KMS-11 (cell line): ENCODE data around the gene ADH1C.
"Not testable (repeated sequence)": the region's sequence is repeated elsewhere in the genome, so short reads cannot be mapped to it uniquely, and the experiment has no call there.

Experiments
- H2AFZ ChIP-seq: fragments of 200-600 bp; sonication (generic); 2 replicates; pipeline ENCODE4 v1.6.1; 2016; ENCODE audit warnings: antibody characterized with exemption, mixed run types, low read depth
- H3K27ac ChIP-seq: fragments of 200-600 bp; sonication (generic); 2 replicates; pipeline ENCODE4 v1.6.1; 2016; ENCODE audit warnings: mild to moderate bottlenecking, mixed run types
- H3K27me3 ChIP-seq: fragments of 200-600 bp; sonication (generic); 2 replicates; pipeline ENCODE4 v1.6.1; 2017; ENCODE audit warnings: mild to moderate bottlenecking, low read depth, mixed run types, moderate library complexity; ENCODE audit not compliant: insufficient read depth
- H3K36me3 ChIP-seq: fragments of 200-600 bp; sonication (generic); 2 replicates; pipeline ENCODE4 v1.6.1; 2017; ENCODE audit warnings: mild to moderate bottlenecking, mixed run types; ENCODE audit not compliant: insufficient read depth
- H3K4me1 ChIP-seq: fragments of 200-600 bp; sonication (generic); 2 replicates; pipeline ENCODE4 v1.6.1; 2016; ENCODE audit warnings: mild to moderate bottlenecking, low read depth, mixed run types; ENCODE audit not compliant: poor library complexity, severe bottlenecking
- H3K4me2 ChIP-seq: fragments of 200-600 bp; sonication (generic); 2 replicates; pipeline ENCODE4 v1.7.0; 2016; ENCODE audit warnings: mild to moderate bottlenecking, mixed run types
- H3K4me3 ChIP-seq: fragments of 200-600 bp; sonication (generic); IDR thresholded peaks from 2 replicates; pipeline ENCODE4 v1.6.1; 2017; ENCODE audit warnings: low read depth, low read length, mixed read lengths; ENCODE audit not compliant: insufficient read depth
- H3K79me2 ChIP-seq: fragments of 200-600 bp; sonication (generic); 2 replicates; pipeline ENCODE4 v1.6.1; 2016; ENCODE audit warnings: low read depth, mixed run types; ENCODE audit not compliant: insufficient read depth
- H3K9ac ChIP-seq: fragments of 200-600 bp; sonication (generic); 2 replicates; pipeline ENCODE4 v1.6.1; 2016; ENCODE audit warnings: mild to moderate bottlenecking, mixed run types
- H4K20me1 ChIP-seq: fragments of 200-600 bp; sonication (generic); 2 replicates; pipeline ENCODE4 v1.6.1; 2016; ENCODE audit warnings: mild to moderate bottlenecking, mixed run types; ENCODE audit not compliant: insufficient read depth
- TF ChIP-seq, protein P1 (sequence below): fragments of 200-600 bp; sonication (generic); conservative IDR thresholded peaks from 2 replicates; pipeline ENCODE4 v1.6.1; 2017; ENCODE audit warnings: low read depth, mild to moderate bottlenecking, antibody characterized with exemption, low read length, moderate library complexity, mixed read lengths

Gene ADH1C

DNA sequence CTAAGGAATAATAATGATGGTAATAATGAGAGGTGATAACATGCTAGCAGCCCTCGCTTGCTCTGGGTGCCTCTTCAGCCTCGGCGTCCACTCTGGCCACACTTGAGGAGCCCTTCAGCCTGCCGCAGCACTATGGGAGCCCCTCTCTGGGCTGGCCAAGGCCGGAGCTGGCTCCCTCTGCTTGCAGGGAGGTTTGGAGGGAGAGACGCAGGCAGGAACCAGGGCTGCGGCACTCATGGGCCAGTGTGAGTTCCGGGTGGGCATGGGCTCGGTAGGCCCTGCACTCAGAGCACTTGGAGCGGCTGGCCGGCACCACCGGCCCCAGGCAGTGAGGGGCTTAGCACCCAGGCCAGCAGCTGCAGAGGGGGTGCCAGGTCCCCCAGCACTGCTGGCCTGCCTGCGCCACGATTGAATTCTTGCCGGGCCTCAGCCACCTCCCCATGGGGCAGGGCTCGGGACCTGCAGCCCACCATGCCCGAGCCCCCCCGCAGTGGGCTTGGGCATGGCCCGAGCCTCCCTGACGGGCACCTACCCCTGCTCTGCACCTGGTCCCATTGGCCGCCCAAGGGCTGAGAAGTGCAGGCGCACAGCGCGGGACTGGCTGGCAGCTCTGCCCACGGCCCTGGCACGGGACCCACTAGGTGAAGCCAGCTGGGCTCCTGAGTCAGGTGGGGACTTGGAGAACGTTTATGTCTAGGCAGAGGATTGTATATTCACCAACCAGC lies 7.1 kb upstream of the ADH1C start:
- Histone ChIP-seq H3K4me2 (no peak overlapping the region), H4K20me1 (no peaks in the 10 kb centered on the region), H3K4me3 (no peak overlapping the region), H3K27me3 (no peaks in the 10 kb centered on the region), H3K36me3 (no peaks in the 10 kb centered on the region), H3K4me1 (no peaks in the 10 kb centered on the region), H2AFZ (no peak overlapping the region), H3K27ac (no peak overlapping the region), H3K79me2 (no peaks in the 10 kb centered on the region), H3K9ac (no peak overlapping the region)
- TF ChIP-seq, protein P1, sequence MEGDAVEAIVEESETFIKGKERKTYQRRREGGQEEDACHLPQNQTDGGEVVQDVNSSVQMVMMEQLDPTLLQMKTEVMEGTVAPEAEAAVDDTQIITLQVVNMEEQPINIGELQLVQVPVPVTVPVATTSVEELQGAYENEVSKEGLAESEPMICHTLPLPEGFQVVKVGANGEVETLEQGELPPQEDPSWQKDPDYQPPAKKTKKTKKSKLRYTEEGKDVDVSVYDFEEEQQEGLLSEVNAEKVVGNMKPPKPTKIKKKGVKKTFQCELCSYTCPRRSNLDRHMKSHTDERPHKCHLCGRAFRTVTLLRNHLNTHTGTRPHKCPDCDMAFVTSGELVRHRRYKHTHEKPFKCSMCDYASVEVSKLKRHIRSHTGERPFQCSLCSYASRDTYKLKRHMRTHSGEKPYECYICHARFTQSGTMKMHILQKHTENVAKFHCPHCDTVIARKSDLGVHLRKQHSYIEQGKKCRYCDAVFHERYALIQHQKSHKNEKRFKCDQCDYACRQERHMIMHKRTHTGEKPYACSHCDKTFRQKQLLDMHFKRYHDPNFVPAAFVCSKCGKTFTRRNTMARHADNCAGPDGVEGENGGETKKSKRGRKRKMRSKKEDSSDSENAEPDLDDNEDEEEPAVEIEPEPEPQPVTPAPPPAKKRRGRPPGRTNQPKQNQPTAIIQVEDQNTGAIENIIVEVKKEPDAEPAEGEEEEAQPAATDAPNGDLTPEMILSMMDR: no peak

DNA sequence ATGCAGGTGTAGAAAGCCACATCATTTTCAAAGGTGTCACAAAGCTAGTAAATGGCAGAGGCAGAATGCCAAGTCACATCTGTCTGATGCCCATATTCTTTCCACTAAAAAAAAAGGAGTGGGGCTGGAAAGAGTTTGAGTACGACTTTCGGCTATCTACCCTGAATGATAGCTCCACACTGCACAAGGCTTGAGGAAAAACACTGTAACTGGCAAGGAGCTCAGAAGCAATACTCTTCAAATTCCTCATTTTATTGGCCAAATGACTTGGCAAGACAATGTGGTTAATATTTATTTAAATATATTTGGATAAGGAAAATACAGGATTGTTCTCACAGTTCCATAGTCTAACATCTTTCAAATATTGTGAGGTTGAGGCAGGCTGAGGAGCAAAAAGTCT lies 5.4 kb upstream of the ADH1C start:
- H3K4me2 ChIP-seq: no peak overlapping the region
- H3K9ac ChIP-seq: no peak overlapping the region
- TF ChIP-seq, protein P1: no peak
- no peaks in the 10 kb centered on the region for H3K79me2 ChIP-seq
- H2AFZ ChIP-seq: no peak overlapping the region
- no peaks in the 10 kb centered on the region for H3K36me3 ChIP-seq
- H3K27ac ChIP-seq: no peak overlapping the region
- H3K27me3 ChIP-seq: no peaks in the 10 kb centered on the region
- no peaks in the 10 kb centered on the region for H3K4me1 ChIP-seq
- no peaks in the 10 kb centered on the region for H4K20me1 ChIP-seq
- no peak overlapping the region for H3K4me3 ChIP-seq

DNA sequence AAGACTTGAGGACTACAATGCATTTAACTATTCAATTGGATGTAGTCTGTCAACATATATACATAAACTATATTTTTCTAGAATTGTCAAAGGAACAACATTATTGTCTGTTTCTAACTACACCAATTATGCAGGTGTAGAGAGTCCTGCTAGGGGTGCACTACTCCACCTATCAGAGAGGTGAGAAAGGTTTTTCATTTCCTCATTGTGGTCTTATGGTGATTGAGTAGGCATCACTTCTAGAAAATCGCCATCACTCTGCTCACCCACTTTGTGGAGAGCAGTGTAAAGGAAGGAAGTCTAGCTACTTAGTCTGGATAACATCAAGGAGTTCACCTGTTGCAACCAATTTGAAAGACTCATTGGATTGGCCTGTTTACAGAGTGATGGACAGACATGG lies 4.4 kb upstream of the ADH1C start:
- Histone ChIP-seq H3K9ac (no peak overlapping the region), H3K36me3 (no peaks in the 10 kb centered on the region), H3K27me3 (no peaks in the 10 kb centered on the region), H2AFZ (no peak overlapping the region), H3K4me1 (no peaks in the 10 kb centered on the region), H4K20me1 (no peaks in the 10 kb centered on the region), H3K79me2 (no peaks in the 10 kb centered on the region), H3K4me3 (no peak overlapping the region), H3K4me2 (no peak overlapping the region), H3K27ac (no peak overlapping the region)
- TF ChIP-seq, protein P1: no peak

DNA sequence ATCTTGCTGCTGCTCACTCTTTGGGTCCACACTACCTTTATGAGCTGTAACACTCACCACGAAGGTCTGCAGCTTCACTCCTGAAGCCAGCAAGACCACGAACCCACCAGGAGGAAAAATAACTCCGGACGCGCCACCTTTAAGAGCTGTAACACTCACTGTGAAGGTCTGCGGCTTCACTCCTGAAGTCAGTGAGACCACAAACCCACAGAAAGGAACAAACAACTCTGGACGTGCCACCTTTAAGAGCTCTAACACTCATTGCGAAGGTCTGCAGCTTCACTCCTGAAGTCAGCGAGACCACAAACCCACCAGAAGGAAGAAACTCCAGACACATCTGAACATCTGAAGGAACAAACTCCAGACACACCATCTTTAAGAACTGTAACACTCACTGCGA lies 3.6 kb upstream of the ADH1C start:
- H3K27ac ChIP-seq, H3K36me3 ChIP-seq, H3K4me3 ChIP-seq, H3K9ac ChIP-seq, H3K79me2 ChIP-seq, H3K4me1 ChIP-seq, H3K27me3 ChIP-seq, H2AFZ ChIP-seq, H3K4me2 ChIP-seq, H4K20me1 ChIP-seq: not testable (repeated sequence)

DNA sequence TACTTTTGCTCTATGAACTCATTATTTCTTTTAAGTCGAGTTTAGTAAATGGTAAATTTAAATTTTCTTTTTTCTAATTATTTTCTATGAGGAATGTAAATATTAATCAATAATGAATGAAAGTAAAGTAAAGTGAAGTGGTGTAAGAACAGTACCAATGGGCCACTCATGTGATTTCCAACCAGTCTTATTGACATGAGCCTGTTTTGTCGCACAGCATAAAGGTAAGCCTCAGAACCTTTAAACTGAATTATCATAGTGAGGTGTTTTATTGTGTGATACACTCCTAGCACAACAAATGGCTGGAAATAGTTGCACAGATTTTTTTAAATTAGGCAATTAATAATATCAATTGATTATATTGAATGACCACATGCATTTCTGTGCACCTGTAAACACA lies 1.1 kb downstream of the ADH1C start:
- H3K79me2 ChIP-seq: no peaks in the 10 kb centered on the region
- H3K27me3 ChIP-seq: no peaks in the 10 kb centered on the region

More for the DNA sequence above, 1.1 kb downstream of the ADH1C start:
- TF ChIP-seq, protein P1: no peak
- Histone ChIP-seq H3K4me1 (no peaks in the 10 kb centered on the region), H4K20me1 (no peaks in the 10 kb centered on the region), H2AFZ (no peak overlapping the region), H3K4me2 (no peak overlapping the region), H3K36me3 (no peaks in the 10 kb centered on the region), H3K4me3 (no peak overlapping the region), H3K9ac (no peak overlapping the region), H3K27ac (no peak overlapping the region)
